GM19328 (cell line): Measurements from ENCODE around the gene FANCE.
A peak's percentile ranks its signal among the peaks of the same experiment; 100 is the strongest.
"Not testable (repeated sequence)": the region's sequence is repeated elsewhere in the genome, so short reads cannot be mapped to it uniquely, and the experiment has no call there.

Experiments used
- ATAC-seq: cut with Tn5 transposase; IDR thresholded peaks from one replicate; pipeline ENCODE4 v1.9.1; 2021; ENCODE audit warnings: mild to moderate bottlenecking, moderate library complexity; ENCODE audit not compliant: unreplicated experiment

FANCE gene

GRCh38 chr6:35496036-35496840 lies 44.1 kb downstream of the FANCE start:
- ATAC-seq, result no peak

- ATAC-seq, result peak; percentile 51
Measured at GRCh38 chr6:35496841-35497570, 44.9 kb downstream of the FANCE start, which contains the start of gene TEAD3. TSS of gene TEAD3 (minus strand) at chr6:35497079.

GRCh38 chr6:35497571-35498421 lies 45.7 kb downstream of the FANCE start:
- peak; percentile 10 for ATAC-seq

DNA sequence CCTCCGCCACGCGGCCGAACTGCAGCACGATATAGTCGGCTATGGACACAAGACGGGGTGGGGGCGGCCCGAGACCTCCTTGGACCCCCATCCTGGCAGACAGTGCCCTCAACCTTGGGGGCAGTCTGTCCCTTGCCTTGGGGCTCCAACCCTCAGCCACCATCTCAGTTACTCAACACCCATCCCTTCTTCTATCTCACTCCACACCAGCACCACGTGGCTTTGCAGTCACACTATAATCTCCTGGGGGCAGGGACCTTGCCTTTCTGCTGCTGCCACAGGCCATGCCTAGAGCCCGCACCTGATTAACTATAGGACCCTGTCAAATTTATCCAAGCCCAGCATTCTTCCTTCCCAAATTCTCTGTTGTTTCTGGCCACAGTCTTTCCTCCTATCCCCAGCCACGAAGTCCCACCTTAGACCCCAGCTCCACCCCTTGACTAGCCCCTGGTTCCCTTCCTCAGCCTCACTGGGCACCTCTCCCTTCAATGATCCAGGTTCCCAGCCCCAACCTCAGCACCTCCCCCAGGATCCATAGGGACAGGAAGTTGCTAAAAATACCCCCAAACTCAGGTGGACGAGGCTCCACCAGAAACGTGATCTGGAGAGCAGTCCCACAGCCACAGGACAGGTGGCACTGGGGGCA lies 46.4 kb downstream of the FANCE start:
- ATAC-seq, result no peak

DNA sequence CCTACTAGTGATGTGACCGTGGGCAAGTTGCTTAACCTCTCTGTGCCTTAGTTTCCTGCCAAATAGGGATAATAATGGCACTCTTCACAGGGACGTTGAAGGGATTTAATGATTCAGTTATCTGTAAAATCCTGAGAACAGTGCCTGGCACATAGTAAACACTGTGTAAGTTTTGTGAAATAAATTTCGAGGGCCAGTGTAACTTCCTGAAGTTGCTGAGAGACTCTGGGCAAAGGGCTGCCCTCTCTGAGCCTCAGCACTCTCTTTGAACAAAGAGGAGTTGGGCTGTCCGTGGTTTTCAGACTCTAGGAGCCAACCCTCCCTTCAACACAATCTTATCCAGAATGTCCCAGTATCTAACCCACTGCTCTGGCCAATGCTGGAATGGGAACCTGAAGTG lies 47.2 kb downstream of the FANCE start:
- no peak for ATAC-seq

GRCh38 chr6:35500782-35501181 lies 48.6 kb downstream of the FANCE start:
- ATAC-seq, result no peak

GRCh38 chr6:35501784-35502183 lies 49.6 kb downstream of the FANCE start:
- ATAC-seq, result no peak

GRCh38 chr6:35503534-35503933 lies 51.4 kb downstream of the FANCE start:
- no peak for ATAC-seq

DNA sequence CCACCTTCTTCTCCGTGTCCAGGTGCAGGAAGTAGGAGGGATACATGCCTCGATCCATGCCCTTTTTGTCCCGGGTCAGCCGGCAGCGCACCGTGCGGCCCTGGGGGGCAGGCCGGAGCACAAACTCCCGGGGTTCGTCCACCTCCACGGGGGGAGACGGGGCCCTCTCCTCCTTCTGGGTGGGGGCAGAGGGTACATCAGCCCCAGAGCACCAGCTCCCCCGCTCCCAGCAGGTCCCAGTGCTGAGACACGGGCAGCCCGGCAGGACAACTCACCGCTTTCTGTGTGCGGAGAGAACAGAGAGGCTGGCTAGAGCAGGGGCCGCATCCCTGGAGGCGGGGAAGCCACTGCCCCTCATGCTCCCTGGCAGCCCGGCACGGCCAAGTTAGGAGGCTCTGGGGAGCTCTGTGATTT lies 53.9 kb downstream of the FANCE start:
- ATAC-seq, result no peak

GRCh38 chr6:35506536-35506935 lies 54.4 kb downstream of the FANCE start:
- ATAC-seq, result no peak

DNA sequence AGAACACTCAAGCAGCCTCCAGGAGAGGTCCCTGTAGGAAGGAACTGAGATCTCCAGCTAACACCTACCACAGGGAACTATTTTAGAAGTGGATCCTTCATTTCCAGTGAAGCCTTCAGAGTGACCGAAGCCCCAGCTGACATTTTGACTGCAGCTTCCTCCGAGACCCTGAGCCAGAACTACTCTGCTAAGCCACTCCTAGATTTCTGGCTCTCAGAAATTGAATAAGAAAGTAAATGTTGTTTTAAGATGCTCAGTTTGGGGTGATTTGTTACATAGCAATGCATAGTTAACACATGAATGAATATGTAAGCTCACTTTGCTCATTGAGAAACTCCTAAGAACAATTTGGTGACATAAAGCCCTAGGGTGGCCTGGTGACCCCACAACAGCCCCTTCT lies 55.1 kb downstream of the FANCE start:
- no peak for ATAC-seq

GRCh38 chr6:35508027-35508426 lies 55.9 kb downstream of the FANCE start:
- ATAC-seq, result no peak

- no peak for ATAC-seq
Measured at GRCh38 chr6:35508542-35508941, 56.4 kb downstream of the FANCE start.

DNA sequence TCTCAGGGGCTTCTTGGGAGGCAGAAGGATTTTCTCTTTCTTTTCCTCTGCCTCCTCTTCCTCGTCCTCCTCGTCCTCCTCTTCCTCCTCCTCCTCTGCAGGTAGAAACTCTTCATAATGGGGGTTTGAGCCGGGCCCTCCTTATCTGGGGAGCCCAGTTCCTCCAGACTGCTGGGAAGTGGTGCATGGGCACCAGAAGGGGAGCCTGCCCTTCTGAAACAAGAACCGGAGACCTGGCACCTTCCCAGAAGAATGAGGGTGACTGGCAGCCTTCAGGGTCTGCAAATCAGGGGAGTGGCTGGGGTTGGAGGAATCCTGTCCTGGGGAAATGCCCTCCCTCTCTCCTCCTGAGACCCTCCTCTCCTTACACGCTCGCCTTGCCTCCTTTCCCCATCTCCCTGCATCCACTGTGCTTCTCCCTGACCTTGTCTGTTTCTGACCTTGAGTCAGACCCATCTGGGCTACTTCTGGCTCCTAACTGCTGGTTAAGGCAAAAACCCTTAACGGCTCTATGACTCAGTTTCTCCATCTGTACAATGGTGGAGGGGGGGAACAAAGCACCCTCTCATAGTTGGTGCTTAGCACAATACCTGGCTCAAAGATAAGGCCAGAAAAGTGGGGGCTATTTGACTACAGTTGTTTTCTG lies 58.9 kb downstream of the FANCE start:
- ATAC-seq, result no peak

DNA sequence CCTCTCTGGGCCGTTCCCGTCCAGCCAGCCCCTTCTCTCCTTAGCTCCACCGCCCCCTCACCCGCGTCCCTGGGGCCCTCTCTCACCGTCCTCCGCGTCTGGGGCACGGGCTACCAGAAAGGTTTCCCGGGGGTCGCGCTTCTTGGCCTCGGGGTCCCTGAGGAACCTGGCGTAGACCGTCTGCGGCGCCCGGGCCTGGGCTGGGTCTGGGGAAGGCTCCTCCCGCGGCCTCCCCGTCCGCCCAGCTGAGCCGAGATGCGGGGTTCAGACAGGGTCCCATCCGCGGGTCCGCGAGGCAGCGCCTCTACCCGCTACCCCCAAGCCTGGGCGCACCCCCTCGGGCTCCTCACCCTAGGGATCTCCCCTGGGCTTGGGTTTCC lies 59.4 kb downstream of the FANCE start:
- no peak for ATAC-seq

GRCh38 chr6:35512006-35512405 lies 59.9 kb downstream of the FANCE start:
- ATAC-seq, result no peak

GRCh38 chr6:35512740-35513139 lies 60.6 kb downstream of the FANCE start, which contains the start of gene TULP1:
TSS of gene TULP1 (minus strand) at chr6:35512896. CDS start at chr6:35512858, 38 bp downstream.
- no peak for ATAC-seq

GRCh38 chr6:35514587-35514986 lies 62.4 kb downstream of the FANCE start:
- no peak for ATAC-seq

DNA sequence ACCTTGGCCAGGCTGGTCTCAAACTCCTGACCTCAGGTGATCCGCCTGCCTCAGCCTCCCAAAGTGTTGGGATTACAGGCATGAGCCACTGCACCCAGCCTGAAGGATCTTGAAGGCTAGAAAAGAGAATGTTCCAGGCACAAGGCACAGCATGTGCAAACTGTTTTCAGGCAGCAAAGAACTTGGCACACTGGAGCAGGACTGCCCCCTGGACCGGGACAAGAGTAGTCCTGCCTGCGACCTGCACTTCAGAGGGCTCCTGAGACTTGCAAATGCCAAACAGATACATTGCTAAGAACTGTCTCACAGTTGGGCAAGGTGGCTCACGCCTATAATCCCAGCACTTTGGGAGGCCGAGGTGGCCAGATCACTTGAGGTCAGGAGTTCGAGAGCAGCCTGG lies 63.8 kb downstream of the FANCE start:
- not testable (repeated sequence) for ATAC-seq
